ELF-1 (cell line): ENCODE data around the gene CD244.

Source experiments
- DNase-seq: peaks from one replicate; pipeline ENCODE4 v3.0.0-alpha.2; 2016; ENCODE audit warnings: low read depth, low spot score

Gene CD244

GRCh38 chr1:160781186-160781766 is 81.4 kb downstream of the CD244 start:
- peak; percentile 86 for DNase-seq

DNA sequence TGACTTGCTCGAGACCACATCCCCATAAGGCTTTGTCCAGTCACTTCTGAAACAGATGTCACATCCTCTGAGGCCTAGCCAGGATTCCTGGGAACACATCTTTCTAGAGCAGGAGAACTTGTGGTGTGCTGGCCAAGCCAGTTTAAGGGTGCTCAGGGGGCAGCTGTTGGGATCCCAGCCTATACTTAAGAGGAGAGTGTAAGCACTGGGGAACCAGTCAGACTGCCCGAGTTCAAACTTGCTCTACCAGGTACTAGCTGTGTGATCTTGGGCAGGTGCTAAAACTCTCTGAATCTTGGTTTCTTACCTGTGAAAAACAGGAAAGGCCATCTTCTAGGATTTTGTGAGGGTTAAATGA is 82.3 kb downstream of the CD244 start:
- DNase-seq = no peak
